OCI-M2 (cell line): ENCODE results near the gene ZCCHC13.
"Not testable (repeated sequence)": the region's sequence is repeated elsewhere in the genome, so short reads cannot be mapped to it uniquely, and the experiment has no call there.

Experiments
- DNase-seq: peaks from one replicate; lab custom pipeline; 2025; ENCODE audit not compliant: unreplicated experiment; lab: John Stamatoyannopoulos, UW

Gene ZCCHC13

DNA sequence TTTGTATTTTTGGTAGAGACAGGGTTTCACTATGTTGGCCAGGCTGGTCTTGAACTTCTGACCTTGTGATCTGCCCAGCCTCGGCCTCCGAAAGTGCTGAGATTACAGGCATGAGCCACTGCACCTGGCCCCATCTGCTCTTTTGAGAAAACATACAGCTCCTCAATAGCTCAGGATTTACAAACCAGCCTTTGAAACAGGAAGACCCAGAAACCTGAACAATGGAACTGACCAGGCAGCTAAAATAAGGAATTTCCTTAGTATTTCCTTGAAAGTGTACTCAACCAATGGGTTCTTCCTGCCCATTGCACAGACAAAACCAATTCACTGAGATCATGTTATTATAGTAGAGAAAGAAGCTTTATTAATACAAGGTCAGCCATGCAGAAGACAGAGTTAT, 15.3 kb downstream of the ZCCHC13 start:
- not testable (repeated sequence) for DNase-seq

- DNase-seq, result no peak
These were observed 17.2 kb downstream of the ZCCHC13 start for GRCh38 chrX:74321191-74321590.

DNA sequence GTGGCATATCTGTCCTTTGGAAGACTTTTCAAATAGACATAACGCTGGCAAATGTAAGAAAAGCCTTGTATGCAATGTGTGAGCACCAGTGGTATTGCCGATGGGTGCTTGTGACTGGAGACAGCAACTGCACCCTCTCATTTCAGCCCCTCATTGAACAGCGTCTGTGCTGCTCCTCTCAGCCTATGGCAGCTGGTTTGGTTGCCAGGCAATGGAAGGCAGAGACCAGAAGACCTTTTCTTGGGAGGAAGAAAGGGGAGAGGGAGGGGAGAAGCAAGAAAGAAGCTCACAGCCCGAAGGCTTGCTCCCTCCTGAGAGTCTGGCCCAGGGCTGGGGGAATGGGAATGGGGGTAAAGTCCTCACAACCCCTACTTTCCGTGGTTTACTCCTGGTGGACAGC, 20.2 kb downstream of the ZCCHC13 start:
- DNase-seq, result no peak

DNA sequence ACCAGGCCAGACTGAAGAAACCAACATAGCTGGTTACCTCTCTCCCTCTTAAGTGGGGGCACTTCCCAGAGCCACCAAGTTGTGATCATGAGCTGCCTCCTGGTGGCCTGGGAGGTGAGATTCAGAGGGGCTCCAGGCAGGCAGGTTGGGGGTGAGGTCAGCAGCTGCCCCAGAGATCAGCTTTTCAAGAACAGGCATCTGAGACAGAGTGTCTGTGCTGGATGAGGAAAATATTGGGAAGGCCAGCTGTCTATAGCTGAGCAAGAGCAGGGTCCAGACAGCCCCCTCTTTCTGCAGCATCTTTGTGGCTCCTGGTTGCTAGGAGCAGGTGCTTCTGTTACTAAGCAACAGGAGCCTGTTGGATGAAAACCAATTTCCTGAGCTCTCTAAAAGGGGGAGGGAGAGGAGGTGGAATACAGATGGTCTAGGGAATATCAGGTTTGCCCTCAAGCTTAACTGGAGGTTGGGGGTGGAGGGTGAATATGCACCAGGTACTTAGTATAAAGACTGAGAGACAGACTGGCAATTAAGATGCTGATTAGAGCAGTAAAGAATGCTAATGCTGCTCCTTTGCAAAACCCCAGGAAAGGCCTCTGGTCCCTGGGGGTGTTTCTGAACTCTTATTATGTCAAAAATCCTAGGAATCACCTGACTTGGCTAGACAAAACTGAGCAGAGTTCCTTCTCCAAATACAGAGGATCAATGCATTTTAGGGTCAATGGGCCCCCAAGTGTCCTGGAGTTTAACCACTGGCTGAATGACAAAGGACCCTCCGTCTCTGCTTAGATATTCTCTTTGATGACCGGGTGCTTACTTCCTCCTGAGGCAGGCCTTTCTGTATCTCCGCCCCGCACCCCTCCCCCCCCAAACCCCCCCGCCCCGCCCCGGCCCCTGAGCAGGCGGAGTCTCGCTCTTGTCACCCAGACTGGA, 21.4 kb downstream of the ZCCHC13 start:
- DNase-seq, result no peak

DNA sequence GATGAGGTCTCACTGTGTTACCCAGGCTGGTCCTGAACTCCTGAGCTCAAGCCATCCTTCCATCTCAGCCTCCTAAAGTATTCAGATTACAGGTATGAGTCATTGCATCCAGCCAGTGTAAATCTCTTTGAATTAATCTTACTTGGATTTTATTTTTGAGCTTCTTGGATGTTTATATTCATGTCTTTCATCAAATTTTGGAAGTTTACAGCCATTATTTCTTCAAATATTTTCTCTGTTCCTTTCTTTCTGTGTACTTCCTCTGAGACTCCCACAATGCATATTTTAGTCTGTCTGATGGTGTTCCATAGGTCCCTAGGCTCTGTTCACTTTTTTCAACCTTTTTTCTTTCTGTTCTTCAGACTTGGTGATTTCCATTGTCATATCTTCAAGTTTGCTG, 34.9 kb downstream of the ZCCHC13 start:
- no peak for DNase-seq

DNA sequence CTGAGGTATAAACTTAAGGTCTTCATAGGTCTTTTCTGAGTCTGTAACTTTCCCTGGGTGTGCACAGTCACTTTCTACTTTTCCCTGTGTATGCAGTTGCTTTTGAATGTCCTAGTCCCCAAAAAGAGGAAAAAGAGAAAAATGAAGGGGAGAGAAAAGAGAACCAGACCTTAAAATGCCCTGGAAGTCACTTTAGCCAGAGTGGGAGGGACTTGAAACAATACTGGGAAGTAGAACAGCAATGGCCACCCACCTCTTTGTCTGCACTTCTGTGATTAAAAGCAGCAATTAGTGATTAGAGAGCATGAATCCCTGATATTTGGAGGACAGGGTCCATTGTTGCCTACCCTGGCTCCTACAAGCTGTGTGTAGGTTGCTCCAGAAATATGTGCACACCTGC, 36.1 kb downstream of the ZCCHC13 start:
- no peak for DNase-seq

- DNase-seq, result not testable (repeated sequence)
These were observed 38.2 kb downstream of the ZCCHC13 start for GRCh38 chrX:74342211-74342610.

DNA sequence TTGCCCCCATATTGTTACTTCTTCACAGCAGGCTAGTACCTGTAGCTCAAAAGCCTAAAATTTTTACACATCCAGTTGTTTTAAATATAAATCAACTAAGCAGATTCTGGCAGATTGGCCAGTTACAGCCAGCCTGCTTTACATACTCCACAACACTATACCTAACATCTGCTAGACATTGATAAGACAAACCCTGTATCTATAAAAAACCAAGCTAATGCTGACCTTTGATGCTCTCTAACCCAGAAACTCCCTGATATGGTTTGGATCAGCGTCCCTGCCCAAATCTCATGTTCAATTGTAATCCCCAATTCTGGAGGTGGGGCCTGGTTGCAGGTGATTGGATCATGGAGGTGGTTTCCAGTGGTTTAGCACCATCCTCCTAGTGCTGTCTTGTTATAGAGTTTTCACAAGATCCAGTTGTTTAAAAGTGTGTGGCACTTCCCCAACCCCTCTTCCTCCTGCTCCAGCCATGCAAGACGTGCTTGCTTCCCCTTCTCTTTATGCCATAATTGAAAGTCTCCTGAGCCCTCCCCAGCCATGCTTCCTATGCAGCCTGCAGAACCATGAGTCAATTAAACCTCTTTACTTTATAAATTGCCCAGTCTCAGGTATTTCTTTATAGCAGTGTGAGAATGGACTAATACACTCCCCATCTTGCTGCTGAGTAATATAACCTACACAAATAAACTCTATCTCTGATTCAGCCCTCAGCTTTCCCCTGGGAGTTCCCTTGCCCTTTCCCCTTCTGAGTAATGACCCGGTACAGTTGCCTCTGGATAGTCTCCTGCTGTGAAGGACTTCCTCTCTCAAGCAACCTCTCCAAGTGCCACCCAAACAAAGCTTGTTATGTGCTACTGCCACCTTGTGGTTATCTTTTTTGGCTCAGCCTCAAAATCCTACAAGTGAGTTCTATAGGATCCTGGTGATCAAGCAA, 39.6 kb downstream of the ZCCHC13 start:
- peak; percentile 54 for DNase-seq

DNA sequence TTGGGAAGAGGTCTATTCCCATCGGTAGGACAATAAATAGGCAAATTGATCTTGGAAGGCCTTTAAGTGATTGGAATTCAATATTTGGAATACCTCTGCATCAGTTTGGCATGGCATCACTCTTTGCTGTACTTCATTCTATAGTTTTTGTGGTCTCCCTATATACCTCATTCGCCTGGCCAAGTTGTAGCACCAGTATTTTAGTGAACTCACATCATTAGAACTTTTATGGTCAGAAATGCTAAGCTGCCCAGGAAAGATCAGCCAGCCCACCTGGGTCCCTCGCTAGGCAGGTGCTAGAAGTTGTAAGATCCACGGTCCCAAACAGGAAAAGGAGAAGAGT, 40.3 kb downstream of the ZCCHC13 start:
- no peak for DNase-seq

DNA sequence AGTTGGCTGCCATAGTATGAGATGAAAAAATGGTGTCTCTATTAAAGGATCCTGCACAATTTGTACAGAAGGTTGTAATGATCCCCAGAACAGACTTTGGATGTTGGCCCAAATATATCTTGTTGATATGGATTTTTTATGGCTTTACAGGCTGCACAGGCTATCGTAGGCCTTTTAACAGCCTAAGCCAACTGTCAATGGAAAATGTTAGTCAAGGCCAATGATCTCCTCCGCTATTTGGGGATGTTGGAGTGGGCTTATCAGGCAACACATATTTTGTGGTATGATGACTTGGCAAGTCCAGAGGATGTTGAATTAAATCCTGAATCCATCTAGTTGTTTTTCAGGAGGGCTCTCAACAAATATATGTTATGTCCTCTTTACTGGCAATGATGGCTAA, 42.1 kb downstream of the ZCCHC13 start:
- peak; percentile 5 for DNase-seq

- DNase-seq, result no peak
These were observed 45.4 kb downstream of the ZCCHC13 start for GRCh38 chrX:74349387-74349786.

DNA sequence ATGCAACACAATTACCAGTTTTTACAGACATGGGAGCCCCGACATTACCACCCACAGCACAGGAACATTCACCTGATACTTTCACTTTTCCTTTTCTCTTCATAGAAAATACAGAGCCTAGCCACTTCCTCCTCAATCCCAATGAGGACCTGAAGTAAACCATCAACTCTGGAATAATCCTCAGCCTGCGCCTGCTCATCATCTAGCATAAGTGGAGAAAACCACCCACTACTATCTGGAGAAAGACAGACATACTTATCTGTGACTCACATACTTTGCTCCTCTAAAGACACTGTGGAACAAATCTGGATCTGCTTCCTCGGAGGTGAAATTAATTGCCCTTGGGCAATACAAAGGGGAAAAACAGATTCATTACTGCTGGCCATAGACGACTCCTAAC, 47.8 kb downstream of the ZCCHC13 start:
- no peak for DNase-seq

- no peak for DNase-seq
These were observed 50.0 kb downstream of the ZCCHC13 start for GRCh38 chrX:74353984-74354383.
